HG03378 (cell line): Measurements from ENCODE around the gene MYD88.
"Not testable (repeated sequence)": the region's sequence is repeated elsewhere in the genome, so short reads cannot be mapped to it uniquely, and the experiment has no call there.

Source experiments
- ATAC-seq: cut with Tn5 transposase; IDR thresholded peaks from one replicate; pipeline ENCODE4 v1.9.1; 2021; ENCODE audit warnings: mild to moderate bottlenecking, moderate library complexity; ENCODE audit not compliant: unreplicated experiment

MYD88 gene

GRCh38 chr3:38125305-38126120 is 12.9 kb upstream of the MYD88 start:
- ATAC-seq: no peak

DNA sequence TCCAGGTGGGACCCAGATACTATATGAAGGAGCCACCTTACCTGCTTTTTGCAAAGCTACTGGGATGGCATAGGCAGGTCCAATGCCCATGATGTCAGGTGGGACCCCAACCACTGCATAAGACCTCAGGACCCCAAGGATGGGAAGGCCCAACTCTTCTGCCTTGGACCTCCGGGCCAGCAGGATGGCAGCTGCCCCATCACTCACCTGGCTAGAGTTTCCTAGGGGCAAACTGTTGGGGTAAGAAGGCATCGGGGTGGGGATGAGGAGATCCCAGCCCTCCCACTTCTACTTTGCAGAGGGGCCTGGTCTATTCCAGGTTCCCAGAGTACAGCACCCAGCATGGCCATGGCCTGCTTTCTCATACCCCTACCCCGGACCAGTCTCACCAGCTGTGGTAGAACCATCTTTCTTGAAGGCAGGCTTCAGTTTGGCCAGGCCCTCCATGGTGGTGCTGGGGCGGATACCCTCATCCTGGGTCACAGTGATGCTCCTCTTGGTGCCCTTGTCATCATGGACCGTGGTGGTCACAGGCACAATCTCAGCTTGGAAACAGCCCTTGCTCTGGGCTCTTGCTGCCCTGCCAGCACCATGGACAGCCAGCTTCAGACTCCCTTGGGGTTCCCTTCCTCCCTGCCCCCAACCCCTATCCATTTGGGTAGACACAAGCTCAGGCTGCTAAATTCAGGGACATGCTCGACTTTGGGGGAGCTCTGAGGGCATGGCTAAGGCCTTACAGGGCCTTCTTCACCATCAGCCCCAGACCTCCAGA is 12.2 kb upstream of the MYD88 start:
- no peak for ATAC-seq

DNA sequence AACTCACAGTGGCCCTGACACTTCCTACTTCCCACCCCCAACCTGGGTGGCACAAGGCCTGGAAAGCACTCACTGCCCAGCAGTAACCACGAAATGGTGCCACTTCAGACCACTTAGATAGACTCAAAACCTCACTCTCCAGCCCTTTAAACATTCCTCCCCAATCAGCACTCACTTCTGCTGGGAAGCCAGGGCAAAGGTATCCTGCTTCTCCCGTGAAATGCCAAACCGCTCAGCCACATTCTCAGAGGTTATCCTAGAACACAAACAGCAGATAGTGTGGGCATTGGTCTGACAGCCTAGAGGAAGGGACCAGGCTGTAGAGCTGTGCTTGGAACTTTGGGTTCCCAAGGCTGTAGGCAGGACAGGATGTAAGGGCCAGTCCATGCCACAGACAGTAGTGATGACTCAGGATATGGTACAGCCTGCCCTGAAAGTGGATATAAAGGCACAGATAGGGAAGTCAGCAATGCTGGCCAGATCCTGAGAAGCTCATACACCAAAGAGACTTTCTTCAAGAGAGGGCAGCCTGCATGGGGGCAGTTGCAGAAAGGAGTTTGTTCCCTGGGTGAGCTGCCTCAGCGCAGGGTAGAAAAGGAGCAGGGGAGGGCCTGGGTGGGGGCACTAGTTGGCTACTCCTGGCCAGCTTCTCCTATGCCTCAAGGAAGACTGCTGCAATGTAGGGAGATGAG is 10.7 kb upstream of the MYD88 start:
- ATAC-seq: no peak

DNA sequence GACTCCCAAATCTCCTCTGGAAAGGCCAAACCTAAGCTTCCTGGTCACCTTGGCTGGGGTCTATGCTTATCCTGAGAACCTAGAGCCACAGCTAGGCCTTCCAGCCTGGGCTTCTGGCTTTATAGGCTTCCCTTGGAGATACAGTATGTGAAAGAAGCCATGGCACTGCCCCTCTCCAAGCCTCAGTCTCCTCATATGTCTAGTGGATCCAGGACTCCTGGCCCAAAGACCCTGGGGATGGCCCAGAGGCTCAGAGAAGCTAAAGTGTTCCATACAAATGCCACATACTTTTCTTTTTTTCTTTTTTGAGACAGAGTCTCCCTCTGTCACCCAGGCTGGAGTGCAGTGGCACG is 10.2 kb upstream of the MYD88 start:
- ATAC-seq: no peak

- no peak for ATAC-seq
Measured at GRCh38 chr3:38129058-38129457, 9.4 kb upstream of the MYD88 start.

GRCh38 chr3:38130631-38131065 is 7.8 kb upstream of the MYD88 start:
- no peak for ATAC-seq

DNA sequence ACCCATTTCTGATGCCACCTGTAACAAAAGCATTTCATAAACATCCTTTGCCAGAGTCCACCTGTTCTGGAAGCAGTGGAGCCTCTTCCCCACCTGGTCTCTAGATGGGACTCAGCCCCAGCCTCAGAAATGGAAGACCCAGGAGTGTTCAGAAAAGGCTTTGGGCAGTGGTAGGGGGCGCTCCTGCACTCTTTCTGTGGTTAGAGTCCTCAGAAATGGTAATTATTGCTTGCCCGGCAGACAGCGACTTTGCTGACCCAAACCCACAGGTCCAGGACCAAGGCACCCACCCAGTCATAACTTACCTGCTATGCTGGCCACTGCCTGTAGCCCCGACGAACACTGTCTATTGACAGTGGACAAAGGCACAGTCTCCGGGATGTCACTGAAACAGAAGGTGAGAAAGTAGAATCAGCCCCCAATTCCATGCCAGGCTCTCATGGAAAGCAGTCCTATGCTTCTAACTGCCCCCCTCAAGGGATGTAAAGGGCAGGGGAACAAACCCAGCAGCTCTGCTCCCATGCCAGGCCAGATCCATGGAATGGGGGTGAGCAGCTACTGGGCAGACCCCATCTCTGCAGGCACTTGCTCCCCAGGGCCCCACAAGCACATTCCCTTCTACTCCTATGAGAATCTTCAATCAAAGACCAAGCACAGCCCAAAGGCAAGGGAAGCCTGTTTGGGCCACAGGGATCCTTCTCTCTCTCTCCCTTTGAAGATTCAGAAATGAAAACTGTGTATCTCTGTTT is 6.7 kb upstream of the MYD88 start:
- ATAC-seq: no peak

GRCh38 chr3:38133209-38133556 is 5.3 kb upstream of the MYD88 start:
- ATAC-seq: no peak

- ATAC-seq: no peak
Measured at GRCh38 chr3:38133557-38134405, 4.7 kb upstream of the MYD88 start.

- not testable (repeated sequence) for ATAC-seq
Measured at GRCh38 chr3:38134517-38135143, 3.8 kb upstream of the MYD88 start.

DNA sequence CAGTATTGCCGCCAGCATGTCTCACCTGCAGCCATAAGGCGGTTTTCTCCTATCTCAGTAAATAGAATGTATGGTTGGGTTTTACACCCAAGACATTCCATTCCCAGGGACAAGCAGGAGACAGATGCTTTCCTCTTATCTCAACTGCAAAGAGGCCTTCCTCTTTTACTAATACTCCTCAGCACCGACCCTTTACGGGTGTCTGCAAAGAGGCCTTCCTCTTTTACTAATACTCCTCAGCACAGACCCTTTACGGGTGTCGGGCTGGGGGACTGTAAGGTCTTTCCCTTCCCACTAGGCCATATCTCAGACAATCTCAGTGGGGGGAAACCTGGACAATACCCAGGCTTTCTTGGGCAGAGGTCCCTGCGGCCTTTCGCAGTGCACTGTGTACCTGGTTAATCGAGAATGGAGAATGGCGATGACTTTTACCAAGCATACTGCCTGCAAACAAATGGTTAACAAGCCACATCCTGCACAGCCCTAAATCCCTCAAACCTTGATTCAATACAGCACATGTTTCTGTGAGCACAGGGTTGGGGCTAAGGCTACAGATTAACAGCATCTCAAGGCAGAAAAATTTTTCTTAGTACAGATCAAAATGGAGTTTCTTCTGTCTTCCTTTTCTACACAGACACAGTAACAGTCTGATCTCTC is 2.7 kb upstream of the MYD88 start:
- not testable (repeated sequence) for ATAC-seq

DNA sequence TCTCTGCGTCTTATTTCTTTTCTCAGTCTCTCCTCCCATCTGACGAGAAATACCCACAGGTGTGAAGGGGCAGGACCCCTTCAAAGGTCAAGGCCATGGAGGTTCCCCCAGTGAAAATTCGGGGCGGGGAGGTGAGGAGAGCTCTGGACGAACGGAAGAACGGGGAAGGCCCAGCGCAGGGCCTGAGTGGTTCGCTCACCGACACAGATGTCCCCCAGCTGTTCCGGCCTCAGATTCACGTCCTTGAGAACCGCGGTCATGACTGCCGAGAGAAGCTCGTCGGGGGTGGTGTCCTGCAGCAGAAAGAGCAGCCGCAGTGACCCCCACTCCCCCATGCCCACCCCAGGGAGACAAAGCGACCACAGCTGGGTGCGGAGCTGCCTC is 2.1 kb upstream of the MYD88 start:
- ATAC-seq: no peak

- ATAC-seq: peak; percentile 85
Measured at GRCh38 chr3:38136777-38137614, 1.5 kb upstream of the MYD88 start, which contains the start of gene ACAA1. ACAA1 (minus strand) TSS chr3:38137127; CDS start chr3:38137035, 92 bp downstream.

- ATAC-seq: no peak
Measured at GRCh38 chr3:38137615-38138348, 679 bp upstream of the MYD88 start.

GRCh38 chr3:38139191-38139590 is 730 bp downstream of the MYD88 start:
- ATAC-seq: no peak

DNA sequence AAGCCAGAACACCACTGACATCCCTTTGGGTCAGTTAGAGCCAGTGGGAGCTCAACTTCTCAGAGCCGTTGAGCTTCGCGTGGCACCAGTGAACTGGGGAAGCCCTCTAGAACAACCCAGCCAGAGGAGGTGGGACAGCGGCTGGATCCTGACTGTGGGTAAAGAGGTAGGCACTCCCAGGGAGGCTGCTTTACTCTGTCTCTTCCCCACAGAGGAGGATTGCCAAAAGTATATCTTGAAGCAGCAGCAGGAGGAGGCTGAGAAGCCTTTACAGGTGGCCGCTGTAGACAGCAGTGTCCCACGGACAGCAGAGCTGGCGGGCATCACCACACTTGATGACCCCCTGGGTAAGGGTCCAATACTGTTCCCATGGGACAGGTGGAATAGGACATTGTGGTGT is 1.2 kb downstream of the MYD88 start:
- no peak for ATAC-seq

GRCh38 chr3:38140326-38141172 is 2.1 kb downstream of the MYD88 start:
- ATAC-seq: no peak
